ENCODE results near the gene P4HA1.

DNA sequence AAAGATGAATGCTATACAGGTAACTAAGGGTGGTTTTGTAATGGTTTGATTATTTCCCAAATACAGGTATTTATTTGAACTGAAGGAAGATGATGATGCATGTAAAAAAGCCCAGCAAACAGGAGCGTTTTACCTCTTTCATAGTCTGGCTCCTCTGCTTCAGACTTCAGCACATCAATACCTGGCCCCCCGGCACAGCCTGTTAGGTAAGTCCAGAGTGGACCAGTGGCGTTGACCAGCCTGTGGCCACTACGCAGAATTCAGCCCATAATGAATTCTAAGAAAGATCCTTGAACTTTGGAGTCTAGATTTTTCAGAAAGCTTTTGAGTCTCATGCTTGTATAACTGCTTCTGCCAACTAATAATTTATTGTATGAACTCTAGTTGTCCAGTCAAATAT, 23.3 kb upstream of the P4HA1 start:
- TF ChIP-seq, protein P1, sequence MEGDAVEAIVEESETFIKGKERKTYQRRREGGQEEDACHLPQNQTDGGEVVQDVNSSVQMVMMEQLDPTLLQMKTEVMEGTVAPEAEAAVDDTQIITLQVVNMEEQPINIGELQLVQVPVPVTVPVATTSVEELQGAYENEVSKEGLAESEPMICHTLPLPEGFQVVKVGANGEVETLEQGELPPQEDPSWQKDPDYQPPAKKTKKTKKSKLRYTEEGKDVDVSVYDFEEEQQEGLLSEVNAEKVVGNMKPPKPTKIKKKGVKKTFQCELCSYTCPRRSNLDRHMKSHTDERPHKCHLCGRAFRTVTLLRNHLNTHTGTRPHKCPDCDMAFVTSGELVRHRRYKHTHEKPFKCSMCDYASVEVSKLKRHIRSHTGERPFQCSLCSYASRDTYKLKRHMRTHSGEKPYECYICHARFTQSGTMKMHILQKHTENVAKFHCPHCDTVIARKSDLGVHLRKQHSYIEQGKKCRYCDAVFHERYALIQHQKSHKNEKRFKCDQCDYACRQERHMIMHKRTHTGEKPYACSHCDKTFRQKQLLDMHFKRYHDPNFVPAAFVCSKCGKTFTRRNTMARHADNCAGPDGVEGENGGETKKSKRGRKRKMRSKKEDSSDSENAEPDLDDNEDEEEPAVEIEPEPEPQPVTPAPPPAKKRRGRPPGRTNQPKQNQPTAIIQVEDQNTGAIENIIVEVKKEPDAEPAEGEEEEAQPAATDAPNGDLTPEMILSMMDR (IDR thresholded peaks at IDR 0.05), result no peak
- TF ChIP-seq ZFX (IDR thresholded peaks at IDR 0.05; ENCODE audit: borderline replicate concordance), result no peak

All from 22Rv1 (cell line).